NCI-H1092 (cell line): Measurements from ENCODE around the gene CTSH.
"Not testable (repeated sequence)": the region's sequence is repeated elsewhere in the genome, so short reads cannot be mapped to it uniquely, and the experiment has no call there.

Experiments used
- DNase-seq: peaks from one replicate; lab custom pipeline; 2025; lab: John Stamatoyannopoulos, UW

The CTSH gene

GRCh38 chr15:78921940-78922339 is 22.9 kb downstream of the CTSH start:
- no peak for DNase-seq

DNA sequence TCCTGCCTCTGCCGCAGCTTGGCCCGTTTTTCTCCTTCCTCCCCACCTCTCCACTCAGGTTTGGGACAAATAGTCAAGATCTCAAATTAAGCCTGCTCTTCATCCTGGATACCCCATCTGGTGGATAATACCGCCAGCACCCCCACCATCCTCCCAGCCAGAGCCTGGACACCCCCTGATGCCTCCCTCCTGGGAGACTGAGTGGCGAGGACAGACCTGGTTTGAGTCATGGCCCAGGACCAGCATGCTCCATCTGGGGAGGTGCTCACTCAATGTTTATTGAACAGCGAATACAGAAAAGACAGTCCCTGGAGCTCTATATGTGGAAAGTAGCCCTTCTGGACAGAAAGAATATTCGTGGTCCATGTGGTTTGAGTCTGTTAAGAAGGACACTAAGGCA is 23.3 kb downstream of the CTSH start:
- DNase-seq = no peak

- DNase-seq = no peak
Observed at GRCh38 chr15:78917888-78918287, 27.0 kb downstream of the CTSH start.

- DNase-seq = no peak
Observed at GRCh38 chr15:78916088-78916487, 28.8 kb downstream of the CTSH start.

- no peak for DNase-seq
Observed at GRCh38 chr15:78915341-78916087, 29.3 kb downstream of the CTSH start.

GRCh38 chr15:78914027-78914764 is 30.6 kb downstream of the CTSH start:
- DNase-seq = no peak

DNA sequence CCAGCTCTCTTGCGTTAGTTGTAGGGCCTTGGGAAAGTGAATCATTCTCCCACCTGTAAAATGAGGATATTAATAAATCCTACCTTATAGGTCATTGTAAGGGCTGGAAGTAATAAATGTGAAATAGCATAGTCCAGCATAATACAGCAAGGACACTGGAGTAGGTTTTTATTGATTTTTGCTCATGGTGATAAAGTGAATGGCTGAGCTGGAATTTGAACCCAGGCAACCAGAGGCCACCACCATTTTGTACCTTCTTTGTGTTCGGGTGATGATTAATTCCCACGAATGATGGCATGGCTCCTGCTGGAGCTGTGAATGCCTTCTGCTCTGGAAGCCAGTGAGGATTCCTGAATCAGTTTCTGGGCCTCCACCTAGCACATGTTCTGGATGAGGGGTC is 31.8 kb downstream of the CTSH start:
- no peak for DNase-seq

GRCh38 chr15:78912316-78912715 is 32.5 kb downstream of the CTSH start:
- DNase-seq = no peak

- no peak for DNase-seq
Observed at GRCh38 chr15:78910271-78910670, 34.6 kb downstream of the CTSH start.

DNA sequence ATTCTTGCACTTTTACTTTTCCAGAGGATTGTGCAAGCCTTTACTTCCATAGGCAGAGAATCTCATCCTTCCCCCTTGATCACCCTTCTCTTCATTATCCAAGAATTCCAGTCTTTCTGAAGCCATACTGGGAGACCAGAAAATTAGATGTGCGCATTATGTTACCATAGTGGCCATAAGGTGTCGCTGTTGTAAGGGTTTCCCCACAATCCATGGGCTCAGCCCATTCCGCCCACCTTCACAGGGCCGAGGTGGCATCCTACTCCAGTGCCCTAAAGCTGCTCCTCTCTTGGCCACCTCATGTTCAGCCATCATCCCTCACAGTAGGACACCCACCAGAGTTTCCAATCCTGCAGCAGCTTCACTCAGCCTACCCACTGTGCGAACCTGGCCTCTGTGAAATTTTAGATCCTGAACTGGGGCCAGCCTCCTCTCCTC is 35.0 kb downstream of the CTSH start:
- DNase-seq = no peak

DNA sequence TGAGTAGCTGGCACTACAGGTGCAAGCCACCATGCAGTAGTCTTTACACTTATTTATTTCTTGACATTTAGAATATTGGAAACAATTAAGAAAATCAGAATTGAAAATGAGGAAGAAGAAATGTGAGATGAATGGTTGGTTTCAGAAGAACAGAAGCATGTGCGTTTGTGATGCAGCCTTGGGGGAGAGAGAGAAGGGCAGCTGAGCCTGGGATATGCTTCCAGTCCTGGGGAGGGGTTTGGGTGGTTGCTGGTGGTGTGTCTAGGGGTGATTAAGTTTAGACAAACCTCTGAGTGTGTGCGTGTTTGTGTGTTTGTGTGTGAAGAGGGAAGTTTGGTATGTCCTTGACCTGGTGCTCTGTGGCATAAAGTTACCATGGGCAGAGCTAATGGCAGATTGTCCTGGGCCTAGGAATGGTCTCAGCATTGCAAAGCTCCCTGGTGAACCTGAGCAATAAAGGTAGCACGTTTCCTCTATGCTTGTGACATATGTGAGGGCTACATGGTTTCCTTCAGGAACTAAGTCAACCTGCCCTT is 35.6 kb downstream of the CTSH start:
- no peak for DNase-seq

- no peak for DNase-seq
Observed at GRCh38 chr15:78907577-78907976, 37.3 kb downstream of the CTSH start.

GRCh38 chr15:78906316-78906620 is 38.6 kb downstream of the CTSH start:
- no peak for DNase-seq

GRCh38 chr15:78904599-78905358 is 40.1 kb downstream of the CTSH start:
- no peak for DNase-seq

GRCh38 chr15:78902281-78903032 is 42.4 kb downstream of the CTSH start:
- DNase-seq = not testable (repeated sequence)

GRCh38 chr15:78900819-78901533 is 43.9 kb downstream of the CTSH start:
- not testable (repeated sequence) for DNase-seq

GRCh38 chr15:78898540-78898939 is 46.3 kb downstream of the CTSH start:
- no peak for DNase-seq

GRCh38 chr15:78895471-78895870 is 49.4 kb downstream of the CTSH start:
- no peak for DNase-seq

DNA sequence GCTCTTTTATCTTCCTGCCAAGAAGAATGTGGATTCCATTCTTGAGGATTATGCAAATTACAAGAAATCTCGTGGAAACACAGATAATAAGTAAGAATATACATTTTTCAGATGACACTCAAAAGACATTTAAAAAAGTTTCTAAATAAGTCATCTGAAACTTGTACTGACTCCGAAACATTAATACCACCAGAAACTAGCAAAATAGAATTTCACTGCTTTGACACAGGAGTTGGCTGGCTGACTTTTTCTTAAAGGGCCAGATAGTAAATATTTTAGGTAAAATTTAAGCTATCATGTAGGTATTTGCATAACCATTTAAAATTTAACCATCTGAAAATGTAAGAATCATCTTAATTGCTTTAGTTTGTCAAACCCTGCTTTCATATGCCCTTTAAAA is 51.3 kb downstream of the CTSH start:
- no peak for DNase-seq

- no peak for DNase-seq
Observed at GRCh38 chr15:78889000-78889399, 55.8 kb downstream of the CTSH start.

DNA sequence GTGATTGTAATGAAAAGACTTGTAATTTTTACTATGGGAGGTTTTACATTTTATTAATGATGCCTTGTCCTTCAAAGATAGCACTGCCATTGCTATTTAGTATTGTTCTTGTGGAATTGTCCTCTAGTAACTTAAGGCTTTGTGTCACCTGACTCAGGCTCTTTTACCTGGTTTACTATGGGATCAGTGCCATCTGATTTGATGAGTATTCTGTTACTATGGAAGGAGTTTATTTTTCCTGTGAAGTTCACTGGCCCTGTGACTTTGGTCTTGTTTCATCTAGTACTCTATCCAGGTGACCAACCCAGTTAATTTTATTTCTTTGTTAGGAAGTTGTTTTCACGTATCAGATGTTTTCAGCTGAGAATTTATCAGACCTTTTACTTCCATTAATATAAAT is 63.2 kb downstream of the CTSH start:
- no peak for DNase-seq
